ENCODE measurements around the gene PCGF6.
"Not testable (repeated sequence)": the region's sequence is repeated elsewhere in the genome, so short reads cannot be mapped to it uniquely, and the experiment has no call there.

DNA sequence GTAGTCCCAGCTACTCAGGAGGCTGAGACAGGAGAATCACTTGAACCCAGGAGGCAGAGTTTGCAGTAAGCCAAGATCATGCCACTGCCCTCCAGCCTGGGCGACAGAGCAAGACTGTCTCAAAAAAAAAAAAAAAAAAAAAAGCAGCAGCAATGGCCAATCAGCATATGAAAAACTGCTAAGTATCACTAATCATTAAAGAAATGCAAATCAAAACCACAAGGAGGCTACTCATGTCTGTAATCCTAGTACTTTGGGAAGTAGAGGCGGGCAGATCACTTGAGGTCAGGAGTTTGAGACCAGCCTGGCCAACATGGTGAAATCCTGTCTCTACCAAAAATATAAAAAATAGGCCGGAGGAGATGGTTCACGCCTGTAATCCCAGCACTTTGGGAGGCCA lies 3.6 kb upstream of the PCGF6 start:
- TF ChIP-seq, protein P1, sequence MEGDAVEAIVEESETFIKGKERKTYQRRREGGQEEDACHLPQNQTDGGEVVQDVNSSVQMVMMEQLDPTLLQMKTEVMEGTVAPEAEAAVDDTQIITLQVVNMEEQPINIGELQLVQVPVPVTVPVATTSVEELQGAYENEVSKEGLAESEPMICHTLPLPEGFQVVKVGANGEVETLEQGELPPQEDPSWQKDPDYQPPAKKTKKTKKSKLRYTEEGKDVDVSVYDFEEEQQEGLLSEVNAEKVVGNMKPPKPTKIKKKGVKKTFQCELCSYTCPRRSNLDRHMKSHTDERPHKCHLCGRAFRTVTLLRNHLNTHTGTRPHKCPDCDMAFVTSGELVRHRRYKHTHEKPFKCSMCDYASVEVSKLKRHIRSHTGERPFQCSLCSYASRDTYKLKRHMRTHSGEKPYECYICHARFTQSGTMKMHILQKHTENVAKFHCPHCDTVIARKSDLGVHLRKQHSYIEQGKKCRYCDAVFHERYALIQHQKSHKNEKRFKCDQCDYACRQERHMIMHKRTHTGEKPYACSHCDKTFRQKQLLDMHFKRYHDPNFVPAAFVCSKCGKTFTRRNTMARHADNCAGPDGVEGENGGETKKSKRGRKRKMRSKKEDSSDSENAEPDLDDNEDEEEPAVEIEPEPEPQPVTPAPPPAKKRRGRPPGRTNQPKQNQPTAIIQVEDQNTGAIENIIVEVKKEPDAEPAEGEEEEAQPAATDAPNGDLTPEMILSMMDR (optimal IDR thresholded peaks at IDR 0.05 in 1 of 3, IDR thresholded peaks at IDR 0.05 in 1 of 3, conservative IDR thresholded peaks at IDR 0.05 in 1 of 3; ENCODE audit: extremely low read depth in 1 of 3, insufficient read depth in 2 of 3, low read length in 3 of 3), result not testable (repeated sequence)
- not testable (repeated sequence) for TF ChIP-seq EZH2 (IDR thresholded peaks at IDR 0.05; ENCODE audit: low read length)

Data from keratinocyte (primary cell).